ENCODE data around the gene GNG13.
"Not testable (repeated sequence)": the region's sequence is repeated elsewhere in the genome, so short reads cannot be mapped to it uniquely, and the experiment has no call there.

GNG13 gene

GRCh38 chr16:838741-839140 lies 38.2 kb upstream of the GNG13 start:
- ATAC-seq = no peak
- DNase-seq (ENCODE audit: low spot score in 2 of 2) = no peak
- Mint-ChIP-seq H3K4me3 (no peak overlapping the region), H3K4me1 (no peaks in the 10 kb centered on the region), H3K27ac (no peak overlapping the region), H3K9me3 (peaks cover 6% of the 10 kb centered on the region), H3K36me3 (no peaks in the 10 kb centered on the region)

- H3K36me3 Mint-ChIP-seq; H3K9me3 Mint-ChIP-seq; ATAC-seq; DNase-seq (ENCODE audit: low spot score in 2 of 2); H3K4me3 Mint-ChIP-seq; H3K27ac Mint-ChIP-seq; H3K4me1 Mint-ChIP-seq: not testable (repeated sequence)
Observed at GRCh38 chr16:836822-837221, 36.3 kb upstream of the GNG13 start.

GRCh38 chr16:836221-836620 lies 35.7 kb upstream of the GNG13 start:
- ATAC-seq (no peak), DNase-seq (ENCODE audit: low spot score in 2 of 2) (no peak)
- Mint-ChIP-seq H3K36me3 (no peaks in the 10 kb centered on the region), H3K27ac (no peak overlapping the region), H3K4me1 (no peaks in the 10 kb centered on the region), H3K9me3 (peaks cover 6% of the 10 kb centered on the region), H3K4me3 (no peak overlapping the region)

- DNase-seq (ENCODE audit: low spot score in 2 of 2) (no peak), ATAC-seq (no peak)
- H3K27ac Mint-ChIP-seq = no peak overlapping the region
- no peak overlapping the region for H3K4me3 Mint-ChIP-seq
- H3K36me3 Mint-ChIP-seq = no peaks in the 10 kb centered on the region
- no peaks in the 10 kb centered on the region for H3K4me1 Mint-ChIP-seq
- H3K9me3 Mint-ChIP-seq = peaks cover 6% of the 10 kb centered on the region
Observed at GRCh38 chr16:835373-835772, 34.8 kb upstream of the GNG13 start.

GRCh38 chr16:833411-833810 lies 32.9 kb upstream of the GNG13 start:
- no peak for DNase-seq (ENCODE audit: low spot score in 2 of 2)
- Mint-ChIP-seq H3K27ac (no peak overlapping the region), H3K4me3 (no peak overlapping the region), H3K36me3 (no peaks in the 10 kb centered on the region), H3K9me3 (peaks cover 6% of the 10 kb centered on the region), H3K4me1 (no peaks in the 10 kb centered on the region)
- no peak for ATAC-seq

- DNase-seq (ENCODE audit: low spot score in 2 of 2) (no peak), ATAC-seq (no peak)
- no peak overlapping the region for H3K4me3 Mint-ChIP-seq
- H3K4me1 Mint-ChIP-seq = no peaks in the 10 kb centered on the region
- no peak overlapping the region for H3K27ac Mint-ChIP-seq
- H3K9me3 Mint-ChIP-seq = peaks cover 6% of the 10 kb centered on the region
- no peaks in the 10 kb centered on the region for H3K36me3 Mint-ChIP-seq
Observed at GRCh38 chr16:832652-833336, 32.3 kb upstream of the GNG13 start.

- DNase-seq (ENCODE audit: low spot score in 2 of 2) (no peak), ATAC-seq (no peak)
- no peak overlapping the region for H3K4me3 Mint-ChIP-seq
- peaks cover 6% of the 10 kb centered on the region for H3K9me3 Mint-ChIP-seq
- H3K27ac Mint-ChIP-seq = no peak overlapping the region
- H3K36me3 Mint-ChIP-seq = no peaks in the 10 kb centered on the region
- H3K4me1 Mint-ChIP-seq = no peaks in the 10 kb centered on the region
Observed at GRCh38 chr16:831571-832413, 31.3 kb upstream of the GNG13 start.

- DNase-seq (ENCODE audit: low spot score in 2 of 2) (no peak), ATAC-seq (no peak)
- H3K4me3 Mint-ChIP-seq = no peak overlapping the region
- H3K36me3 Mint-ChIP-seq = no peaks in the 10 kb centered on the region
- H3K4me1 Mint-ChIP-seq = no peaks in the 10 kb centered on the region
- peaks cover 3% of the 10 kb centered on the region for H3K9me3 Mint-ChIP-seq
- no peak overlapping the region for H3K27ac Mint-ChIP-seq
Observed at GRCh38 chr16:830871-831570, 30.5 kb upstream of the GNG13 start.

- Mint-ChIP-seq H3K36me3 (no peaks in the 10 kb centered on the region), H3K4me3 (no peak overlapping the region), H3K27ac (no peak overlapping the region), H3K4me1 (no peaks in the 10 kb centered on the region), H3K9me3 (no peaks in the 10 kb centered on the region)
- ATAC-seq (no peak), DNase-seq (ENCODE audit: low spot score in 2 of 2) (no peak)
Observed at GRCh38 chr16:830107-830870, 29.8 kb upstream of the GNG13 start.

GRCh38 chr16:828891-829290 lies 28.4 kb upstream of the GNG13 start:
- Mint-ChIP-seq H3K4me3 (no peak overlapping the region), H3K9me3 (no peaks in the 10 kb centered on the region), H3K36me3 (no peaks in the 10 kb centered on the region), H3K4me1 (no peaks in the 10 kb centered on the region), H3K27ac (no peak overlapping the region)
- ATAC-seq (no peak), DNase-seq (ENCODE audit: low spot score in 2 of 2) (no peak)

- H3K27ac Mint-ChIP-seq = no peak overlapping the region
- no peak overlapping the region for H3K4me3 Mint-ChIP-seq
- no peak for DNase-seq (ENCODE audit: low spot score in 2 of 2)
- no peaks in the 10 kb centered on the region for H3K9me3 Mint-ChIP-seq
- no peaks in the 10 kb centered on the region for H3K36me3 Mint-ChIP-seq
- no peaks in the 10 kb centered on the region for H3K4me1 Mint-ChIP-seq
- no peak for ATAC-seq
Observed at GRCh38 chr16:827513-827912, 27.0 kb upstream of the GNG13 start.

GRCh38 chr16:825341-826061 lies 25.0 kb upstream of the GNG13 start:
- ATAC-seq (no peak), DNase-seq (ENCODE audit: low spot score in 2 of 2) (no peak)
- H3K4me1 Mint-ChIP-seq = no peaks in the 10 kb centered on the region
- H3K9me3 Mint-ChIP-seq = no peaks in the 10 kb centered on the region
- no peaks in the 10 kb centered on the region for H3K36me3 Mint-ChIP-seq
- no peak overlapping the region for H3K27ac Mint-ChIP-seq
- H3K4me3 Mint-ChIP-seq = no peak overlapping the region

GRCh38 chr16:824601-825000 lies 24.1 kb upstream of the GNG13 start:
- peaks cover 7% of the 10 kb centered on the region for H3K4me1 Mint-ChIP-seq
- no peak for DNase-seq (ENCODE audit: low spot score in 2 of 2)
- no peak for ATAC-seq
- no peaks in the 10 kb centered on the region for H3K9me3 Mint-ChIP-seq
- no peak overlapping the region for H3K4me3 Mint-ChIP-seq
- no peak overlapping the region for H3K27ac Mint-ChIP-seq
- no peaks in the 10 kb centered on the region for H3K36me3 Mint-ChIP-seq

GRCh38 chr16:824194-824593 lies 23.7 kb upstream of the GNG13 start:
- ATAC-seq (no peak), DNase-seq (ENCODE audit: low spot score in 2 of 2) (no peak)
- Mint-ChIP-seq H3K36me3 (no peaks in the 10 kb centered on the region), H3K27ac (no peak overlapping the region), H3K9me3 (no peaks in the 10 kb centered on the region), H3K4me3 (no peak overlapping the region), H3K4me1 (peaks cover 11% of the 10 kb centered on the region)

- peaks cover 11% of the 10 kb centered on the region for H3K4me1 Mint-ChIP-seq
- no peaks in the 10 kb centered on the region for H3K9me3 Mint-ChIP-seq
- H3K36me3 Mint-ChIP-seq = no peaks in the 10 kb centered on the region
- ATAC-seq (no peak), DNase-seq (ENCODE audit: low spot score in 2 of 2) (no peak)
- H3K4me3 Mint-ChIP-seq = no peak overlapping the region
- H3K27ac Mint-ChIP-seq = no peak overlapping the region
Observed at GRCh38 chr16:822909-823297, 22.4 kb upstream of the GNG13 start.
